WTC11 (cell line): Measurements from ENCODE around the gene PMEPA1. TPM values are rescaled to one million over a fixed set of nuclear protein-coding genes. Genes with fewer than 3 reads are reported as not detected.

ENCODE experiments used
- ATAC-seq: fragments of 200-7000 bp; cut with Tn5 transposase; 2 replicates; pipeline ENCODE4 v1.10.0; 2021; ENCODE audit warnings: mild to moderate bottlenecking, moderate library complexity
- CTCF ChIA-PET: fragments of 300-600 bp; sonication (Branson Sonifier 250); formaldehyde crosslinking; loops from one replicate; lab custom pipeline; 2021; ENCODE audit warnings: antibody characterized with exemption; lab: Charles Lee
- POLR2A ChIA-PET: fragments of 350-600 bp; sonication (Branson Sonifier 250); formaldehyde crosslinking; loops from one replicate; lab custom pipeline; 2021; ENCODE audit warnings: antibody characterized with exemption; lab: Charles Lee
- DNase-seq: peaks from one replicate; pipeline ENCODE4 v3.0.0; 2021; ENCODE audit warnings: low spot score
- H3K27ac Mint-ChIP-seq: 2 replicates; pipeline ENCODE4 v1.8.0; 2021; ENCODE audit warnings: mixed read lengths
- H3K27me3 Mint-ChIP-seq: 2 replicates; pipeline ENCODE4 v1.8.0; 2021; ENCODE audit warnings: low read depth, mild to moderate bottlenecking, moderate library complexity, mixed read lengths
- H3K36me3 Mint-ChIP-seq: 2 replicates; pipeline ENCODE4 v1.8.0; 2021; ENCODE audit warnings: mixed read lengths
- H3K4me1 Mint-ChIP-seq: 2 replicates; pipeline ENCODE4 v1.8.0; 2022; ENCODE audit warnings: mixed read lengths
- H3K4me3 Mint-ChIP-seq: 2 replicates; pipeline ENCODE4 v1.8.0; 2021; ENCODE audit warnings: mild to moderate bottlenecking, moderate library complexity, mixed read lengths
- H3K9me3 Mint-ChIP-seq: 2 replicates; pipeline ENCODE4 v1.8.0; 2021; ENCODE audit warnings: mixed read lengths
- ATF1 ChIP-seq: sonication (generic); formaldehyde crosslinking; IDR thresholded peaks from 2 replicates; pipeline ENCODE4 v1.8.1; 2023; ENCODE audit warnings: mild to moderate bottlenecking, moderate library complexity, missing genetic modification reagents
- CTCF ChIP-seq: fragments of 200-600 bp; IDR thresholded peaks from 2 replicates; pipeline ENCODE4 v1.8.0; 2022; ENCODE audit warnings: antibody characterized with exemption
- ELF4 ChIP-seq: sonication (generic); formaldehyde crosslinking; IDR thresholded peaks from 2 replicates; pipeline ENCODE4 v1.8.1; 2022; ENCODE audit warnings: low read depth, mild to moderate bottlenecking, moderate library complexity, missing genetic modification reagents
- ETV6 ChIP-seq: sonication (generic); formaldehyde crosslinking; IDR thresholded peaks from 2 replicates; pipeline ENCODE4 v1.8.1; 2022; ENCODE audit warnings: mild to moderate bottlenecking, missing genetic modification reagents
- FOXK1 ChIP-seq: sonication (generic); formaldehyde crosslinking; IDR thresholded peaks from 2 replicates; pipeline ENCODE4 v1.8.0; 2022; ENCODE audit warnings: mild to moderate bottlenecking, moderate library complexity, missing genetic modification reagents
- FOXP1 ChIP-seq: sonication (generic); formaldehyde crosslinking; IDR thresholded peaks from 2 replicates; pipeline ENCODE4 v1.8.0; 2022; ENCODE audit warnings: missing genetic modification reagents, mild to moderate bottlenecking, moderate library complexity, borderline replicate concordance
- HMGA2 ChIP-seq: fragments of 250-450 bp; sonication (Bioruptor Pico); IDR thresholded peaks from 2 replicates; pipeline ENCODE4 v1.4.0; 2021; ENCODE audit warnings: mild to moderate bottlenecking, moderate library complexity
- HMGXB4 ChIP-seq: sonication (generic); formaldehyde crosslinking; IDR thresholded peaks from 2 replicates; pipeline ENCODE4 v1.8.1; 2023; ENCODE audit warnings: mild to moderate bottlenecking, moderate library complexity, missing genetic modification reagents
- MXD4 ChIP-seq: fragments of 250-450 bp; sonication (Bioruptor Pico); IDR thresholded peaks from 2 replicates; pipeline ENCODE4 v1.8.0; 2021; ENCODE audit warnings: mild to moderate bottlenecking, moderate library complexity, borderline replicate concordance
- NFE2L1 ChIP-seq: sonication (generic); formaldehyde crosslinking; IDR thresholded peaks from 2 replicates; pipeline ENCODE4 v1.8.1; 2023; ENCODE audit warnings: missing genetic modification reagents
- NFYB ChIP-seq: sonication (generic); formaldehyde crosslinking; conservative IDR thresholded peaks from 2 replicates; pipeline ENCODE4 v1.8.0; 2022; ENCODE audit warnings: low read depth, missing genetic modification reagents
- NR3C1 ChIP-seq: sonication (generic); formaldehyde crosslinking; conservative IDR thresholded peaks from 2 replicates; pipeline ENCODE4 v1.8.1; 2023; ENCODE audit warnings: low read depth, mild to moderate bottlenecking, missing genetic modification reagents
- PRRX2 ChIP-seq: fragments of 250-450 bp; sonication (Bioruptor Pico); IDR thresholded peaks from 2 replicates; pipeline ENCODE4 v1.8.0; 2021; ENCODE audit warnings: mild to moderate bottlenecking
- RORB ChIP-seq: fragments of 250-450 bp; sonication (Bioruptor Pico); IDR thresholded peaks from 2 replicates; pipeline ENCODE4 v1.9.0; 2021; ENCODE audit warnings: mild to moderate bottlenecking
- SMAD4 ChIP-seq: sonication (generic); formaldehyde crosslinking; IDR thresholded peaks from 2 replicates; pipeline ENCODE4 v1.8.0; 2022; ENCODE audit warnings: mild to moderate bottlenecking, missing genetic modification reagents
- STAT6 ChIP-seq: sonication (generic); formaldehyde crosslinking; conservative IDR thresholded peaks from 2 replicates; pipeline ENCODE4 v1.8.1; 2023; ENCODE audit warnings: mild to moderate bottlenecking, low read depth, missing genetic modification reagents, moderate library complexity
- TCF7 ChIP-seq: sonication (generic); formaldehyde crosslinking; IDR thresholded peaks from 2 replicates; pipeline ENCODE4 v1.8.0; 2022; ENCODE audit warnings: mild to moderate bottlenecking, low read depth, missing genetic modification reagents, moderate library complexity
- ZNF232 ChIP-seq: sonication (generic); formaldehyde crosslinking; IDR thresholded peaks from 2 replicates; pipeline ENCODE4 v1.8.0; 2022; ENCODE audit warnings: mild to moderate bottlenecking, missing genetic modification reagents
- ZNF423 ChIP-seq: fragments of 250-450 bp; sonication (Bioruptor Pico); IDR thresholded peaks from 2 replicates; pipeline ENCODE4 v2.1.2; 2022; ENCODE audit warnings: mild to moderate bottlenecking, moderate library complexity
- ZNF532 ChIP-seq: fragments of 250-450 bp; sonication (Bioruptor Pico); IDR thresholded peaks from 2 replicates; pipeline ENCODE4 v1.9.0; 2021; ENCODE audit warnings: mild to moderate bottlenecking, borderline replicate concordance
- total RNA-seq: library from RNA; stranded (reverse); gene quantifications from 3 replicates; pipeline ENCODE4 v1.2.3, GENCODE V29; 2021

PMEPA1 gene
- total RNA-seq, 1 experiment from 2014 or later = 40.6 TPM

GRCh38 chr20:57638173-57638894 is 71.5 kb downstream of the PMEPA1 start:
- no peak for ATAC-seq
- no peak for TF ChIP-seq ELF4
- TF ChIP-seq MXD4 (CRISPR knock-in tag) = no peak
- TF ChIP-seq SMAD4 (CRISPR knock-in tag) = no peak
- TF ChIP-seq TCF7 (CRISPR knock-in tag) = no peak
- TF ChIP-seq NR3C1 (CRISPR knock-in tag) = no peak
- TF ChIP-seq PRRX2 (CRISPR knock-in tag) = no peak
- TF ChIP-seq ATF1 (CRISPR knock-in tag) = no peak
- TF ChIP-seq STAT6 (CRISPR knock-in tag) = no peak
- TF ChIP-seq HMGXB4 (CRISPR knock-in tag) = no peak
- TF ChIP-seq CTCF = no peak
- TF ChIP-seq FOXP1 (CRISPR knock-in tag) = no peak
- no peak for TF ChIP-seq ZNF532
- no peak for TF ChIP-seq ETV6
- no peak for TF ChIP-seq ZNF423
- TF ChIP-seq ZNF232 = no peak
- TF ChIP-seq HMGA2 (CRISPR knock-in tag) = no peak
- no peak for TF ChIP-seq FOXK1 (CRISPR knock-in tag)
- TF ChIP-seq RORB (CRISPR knock-in tag) = no peak
- TF ChIP-seq NFYB (CRISPR knock-in tag) = no peak
- no peak for TF ChIP-seq NFE2L1 (CRISPR knock-in tag)
- TF ChIP-seq, all 79 proteins: peak for 0
- ChIA-PET CTCF (interaction anchor here (0.7 kb wide), 1 partner anchor 111 kb away, joined by 3 read pairs; no protein-coding TSS in a partner anchor), POLR2A (interaction anchor here (0.6 to 0.7 kb wide), 2 partner anchors 24 to 459 kb away, joined by 3 to 5 read pairs; no protein-coding TSS in a partner anchor)
- H3K36me3 Mint-ChIP-seq = no peaks in the 10 kb centered on the region
- H3K27ac Mint-ChIP-seq = no peak overlapping the region
- no peak for DNase-seq
- peaks cover 30% of the 10 kb centered on the region for H3K9me3 Mint-ChIP-seq
- H3K27me3 Mint-ChIP-seq = peaks cover 5% of the 10 kb centered on the region
- no peaks in the 10 kb centered on the region for H3K4me1 Mint-ChIP-seq
- no peak overlapping the region for H3K4me3 Mint-ChIP-seq
